Activated CD4-positive, alpha-beta T cell treated with anti-CD3 and anti-CD28 coated beads, Interleukin-2, amount 10 ng/mL, durations not matched to agents 24 days and 14 days (primary cell): Measurements from ENCODE around the gene KNDC1. TPM values are rescaled to one million over a fixed set of nuclear protein-coding genes. Genes with fewer than 3 reads are reported as not detected.

Source experiments
- total RNA-seq: library from RNA; stranded (reverse); gene quantifications from 2 replicates; pipeline ENCODE4 v1.2.3, GENCODE V29; 2022

KNDC1 gene
- total RNA-seq, 1 donor from 2014 or later: 0.19 TPM

Other genes starting within 250 kb of the KNDC1 start
- not detected in 2 replicates for gene CFAP46, start 217.6 kb upstream of the KNDC1 start, total RNA-seq
- not detected in 2 replicates for gene ADGRA1, start 72.3 kb upstream of the KNDC1 start, total RNA-seq
- 0.17 and 0.19 TPM in 2 replicates for gene UTF1, start 70.0 kb downstream of the KNDC1 start, total RNA-seq
- gene VENTX, start 77.6 kb downstream of the KNDC1 start, total RNA-seq: not detected in 2 replicates
- 143 and 165 TPM in 2 replicates for gene ADAM8, start 116.6 kb downstream of the KNDC1 start, total RNA-seq
- 65.3 and 70.6 TPM in 2 replicates for gene TUBGCP2, start 148.7 kb downstream of the KNDC1 start, total RNA-seq
- 83.8 and 87.2 TPM in 2 replicates for gene ZNF511, start 148.7 kb downstream of the KNDC1 start, total RNA-seq
- gene CALY, start 176.7 kb downstream of the KNDC1 start, total RNA-seq: not detected in 2 replicates
- not detected in 2 replicates for gene PRAP1, start 187.2 kb downstream of the KNDC1 start, total RNA-seq
- 43.6 and 46.6 TPM in 2 replicates for gene FUOM, start 197.8 kb downstream of the KNDC1 start, total RNA-seq
- gene ECHS1, start 213.1 kb downstream of the KNDC1 start, total RNA-seq: 64.3 and 66.3 TPM in 2 replicates
- gene PAOX, start 219.0 kb downstream of the KNDC1 start, total RNA-seq: 9.3 and 9.4 TPM in 2 replicates
- 66.8 and 68.1 TPM in 2 replicates for gene MTG1, start 233.9 kb downstream of the KNDC1 start, total RNA-seq